ENCODE results near the gene TMEM273.

The TMEM273 gene

GRCh38 chr10:49194212-49194920, 6.2 kb upstream of the TMEM273 start:
- no peak for DNase-seq (ENCODE audit: low read depth)
- TF ChIP-seq, protein P1, sequence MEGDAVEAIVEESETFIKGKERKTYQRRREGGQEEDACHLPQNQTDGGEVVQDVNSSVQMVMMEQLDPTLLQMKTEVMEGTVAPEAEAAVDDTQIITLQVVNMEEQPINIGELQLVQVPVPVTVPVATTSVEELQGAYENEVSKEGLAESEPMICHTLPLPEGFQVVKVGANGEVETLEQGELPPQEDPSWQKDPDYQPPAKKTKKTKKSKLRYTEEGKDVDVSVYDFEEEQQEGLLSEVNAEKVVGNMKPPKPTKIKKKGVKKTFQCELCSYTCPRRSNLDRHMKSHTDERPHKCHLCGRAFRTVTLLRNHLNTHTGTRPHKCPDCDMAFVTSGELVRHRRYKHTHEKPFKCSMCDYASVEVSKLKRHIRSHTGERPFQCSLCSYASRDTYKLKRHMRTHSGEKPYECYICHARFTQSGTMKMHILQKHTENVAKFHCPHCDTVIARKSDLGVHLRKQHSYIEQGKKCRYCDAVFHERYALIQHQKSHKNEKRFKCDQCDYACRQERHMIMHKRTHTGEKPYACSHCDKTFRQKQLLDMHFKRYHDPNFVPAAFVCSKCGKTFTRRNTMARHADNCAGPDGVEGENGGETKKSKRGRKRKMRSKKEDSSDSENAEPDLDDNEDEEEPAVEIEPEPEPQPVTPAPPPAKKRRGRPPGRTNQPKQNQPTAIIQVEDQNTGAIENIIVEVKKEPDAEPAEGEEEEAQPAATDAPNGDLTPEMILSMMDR (IDR thresholded peaks at IDR 0.05; ENCODE audit: low read depth, low read length, missing control alignments), result no peak
- H3K4me3 ChIP-seq (ENCODE audit: low read depth, low read length), result no peak overlapping the region; the same call in 1 of the 2 replicates

DNA sequence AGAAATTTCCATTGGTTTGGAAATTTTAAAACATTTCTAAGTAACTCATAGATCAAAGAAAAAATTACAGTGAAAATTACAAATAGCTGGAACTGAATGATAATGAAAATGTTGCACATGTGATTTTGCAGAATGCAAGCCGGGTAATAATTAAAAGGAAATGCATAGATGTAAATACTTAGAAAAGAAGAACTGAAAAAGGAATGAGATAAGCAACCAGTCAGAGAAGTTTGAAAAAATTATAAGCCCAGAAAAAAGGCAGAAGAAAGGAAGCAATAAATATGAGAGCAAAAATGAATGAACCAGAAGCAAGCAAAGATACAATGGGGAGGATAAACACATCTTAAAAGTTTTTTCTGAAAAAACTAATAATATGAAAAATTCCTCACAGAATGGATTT, 3.2 kb upstream of the TMEM273 start:
- TF ChIP-seq, protein P1 (IDR thresholded peaks at IDR 0.05; ENCODE audit: low read depth, low read length, missing control alignments), result no peak
- H3K4me3 ChIP-seq (ENCODE audit: low read depth, low read length), result no peak overlapping the region
- no peak for DNase-seq (ENCODE audit: low read depth)

- TF ChIP-seq, protein P1 (IDR thresholded peaks at IDR 0.05; ENCODE audit: low read depth, low read length, missing control alignments), result no peak
- no peak for DNase-seq (ENCODE audit: low read depth)
- no peak overlapping the region for H3K4me3 ChIP-seq (ENCODE audit: low read depth, low read length)
These were observed 1.2 kb upstream of the TMEM273 start for GRCh38 chr10:49189422-49189821.

GRCh38 chr10:49187044-49187484, 1.1 kb downstream of the TMEM273 start:
- TF ChIP-seq, protein P1 (IDR thresholded peaks at IDR 0.05; ENCODE audit: low read depth, low read length, missing control alignments), result no peak
- peak overlapping the region; percentile 31 for H3K4me3 ChIP-seq (ENCODE audit: low read depth, low read length)
- no peak for DNase-seq (ENCODE audit: low read depth)

GRCh38 chr10:49186613-49187012, 1.6 kb downstream of the TMEM273 start:
- TF ChIP-seq, protein P1 (IDR thresholded peaks at IDR 0.05; ENCODE audit: low read depth, low read length, missing control alignments), result no peak
- DNase-seq (ENCODE audit: low read depth), result no peak
- no peak overlapping the region for H3K4me3 ChIP-seq (ENCODE audit: low read depth, low read length)

GRCh38 chr10:49185213-49185612, 3.0 kb downstream of the TMEM273 start:
- no peak overlapping the region for H3K4me3 ChIP-seq (ENCODE audit: low read depth, low read length)
- DNase-seq (ENCODE audit: low read depth), result no peak
- TF ChIP-seq, protein P1 (IDR thresholded peaks at IDR 0.05; ENCODE audit: low read depth, low read length, missing control alignments), result no peak

GRCh38 chr10:49184642-49185111, 3.5 kb downstream of the TMEM273 start:
- TF ChIP-seq, protein P1 (IDR thresholded peaks at IDR 0.05; ENCODE audit: low read depth, low read length, missing control alignments), result no peak
- no peak for DNase-seq (ENCODE audit: low read depth)
- no peak overlapping the region for H3K4me3 ChIP-seq (ENCODE audit: low read depth, low read length)
